Activated CD8-positive, alpha-beta T cell treated with anti-CD3 and anti-CD28 coated beads, Interleukin-2, amount 10 ng/mL, durations not matched to agents 7 days and 5 days (primary cell): Measurements from ENCODE around the gene YIPF1. TPM values are rescaled to one million over a fixed set of nuclear protein-coding genes. Genes with fewer than 3 reads are reported as not detected.
"Not testable (repeated sequence)": the region's sequence is repeated elsewhere in the genome, so short reads cannot be mapped to it uniquely, and the experiment has no call there.

ENCODE experiments used
- ATAC-seq: fragments of 150-1000 bp; cut with Tn5 transposase; one replicate; pipeline ENCODE4 v1.10.0; 2021; ENCODE audit warnings: moderate library complexity
- CTCF ChIA-PET: fragments of 350-600 bp; sonication (Branson Sonifier 250); formaldehyde crosslinking; loops from one replicate; lab custom pipeline; 2021; ENCODE audit warnings: antibody characterized with exemption; lab: Charles Lee
- POLR2A ChIA-PET: fragments of 350-600 bp; sonication (Branson Sonifier 250); formaldehyde crosslinking; loops from one replicate; lab custom pipeline; 2021; ENCODE audit warnings: antibody characterized with exemption; lab: Charles Lee
- DNase-seq: peaks from one replicate; pipeline ENCODE4 v3.0.0-alpha.2; 2020
- H3K27ac Mint-ChIP-seq: one replicate; pipeline ENCODE4 v1.8.0; 2021; ENCODE audit warnings: mild to moderate bottlenecking, mixed read lengths
- H3K27me3 Mint-ChIP-seq: one replicate; pipeline ENCODE4 v1.8.0; 2021; ENCODE audit warnings: low read depth, mixed read lengths
- H3K36me3 Mint-ChIP-seq: one replicate; pipeline ENCODE4 v1.8.0; 2021; ENCODE audit warnings: low read depth, mixed read lengths
- H3K4me1 Mint-ChIP-seq: one replicate; pipeline ENCODE4 v1.8.0; 2021; ENCODE audit warnings: low read depth, mixed read lengths
- H3K4me3 Mint-ChIP-seq: one replicate; pipeline ENCODE4 v1.8.0; 2021; ENCODE audit warnings: mild to moderate bottlenecking, mixed read lengths
- H3K9me3 Mint-ChIP-seq: one replicate; pipeline ENCODE4 v1.8.0; 2022; ENCODE audit warnings: mixed read lengths; ENCODE audit not compliant: insufficient read depth
- total RNA-seq, 2 experiments: library from RNA; stranded (reverse); gene quantifications; one replicate each; pipeline ENCODE4 v1.2.3, GENCODE V29; 2021

Gene YIPF1
- total RNA-seq, 2 experiments from 2014 or later, result 14.9 to 16.3 TPM

- H3K27ac Mint-ChIP-seq, ATAC-seq, POLR2A ChIA-PET, DNase-seq, H3K4me3 Mint-ChIP-seq, H3K27me3 Mint-ChIP-seq, H3K9me3 Mint-ChIP-seq: not testable (repeated sequence)
- H3K36me3 Mint-ChIP-seq, result peaks cover 88% of the 10 kb centered on the region
- CTCF ChIA-PET, result interaction anchor here (1.1 kb wide), 1 partner anchor 8 kb away, joined by 3 read pairs; no protein-coding TSS in a partner anchor
- H3K4me1 Mint-ChIP-seq, result peaks cover 17% of the 10 kb centered on the region
Measured at GRCh38 chr1:53815484-53815883, 74.1 kb downstream of the YIPF1 start.

GRCh38 chr1:53811414-53811851 lies 78.2 kb downstream of the YIPF1 start:
- H3K4me1 Mint-ChIP-seq, result peaks cover 14% of the 10 kb centered on the region
- ChIA-PET POLR2A (no interaction called here), CTCF (interaction anchor here (1.2 to 2.1 kb wide), 7 partner anchors 8 to 39 kb away, joined by 3 to 8 read pairs (median 4); no protein-coding TSS in a partner anchor)
- ATAC-seq (no peak), DNase-seq (peak; percentile 31)
- peaks cover 66% of the 10 kb centered on the region for H3K36me3 Mint-ChIP-seq
- H3K27ac Mint-ChIP-seq, result peak overlapping the region; percentile 19
- no peaks in the 10 kb centered on the region for H3K27me3 Mint-ChIP-seq
- no peaks in the 10 kb centered on the region for H3K9me3 Mint-ChIP-seq
- no peak overlapping the region for H3K4me3 Mint-ChIP-seq

GRCh38 chr1:53810497-53810896 lies 79.1 kb downstream of the YIPF1 start:
- no peak overlapping the region for H3K27ac Mint-ChIP-seq
- no peak for ATAC-seq
- DNase-seq, result no peak
- H3K4me3 Mint-ChIP-seq, result no peak overlapping the region
- POLR2A ChIA-PET, result no interaction called here
- H3K36me3 Mint-ChIP-seq, result peaks cover 59% of the 10 kb centered on the region
- no peaks in the 10 kb centered on the region for H3K9me3 Mint-ChIP-seq
- H3K27me3 Mint-ChIP-seq, result no peaks in the 10 kb centered on the region
- CTCF ChIA-PET, result interaction anchor here (1.2 to 2.1 kb wide), 7 partner anchors 9 to 38 kb away, joined by 3 to 8 read pairs (median 4); no protein-coding TSS in a partner anchor
- H3K4me1 Mint-ChIP-seq, result peaks cover 11% of the 10 kb centered on the region

GRCh38 chr1:53810007-53810406 lies 79.6 kb downstream of the YIPF1 start:
- Mint-ChIP-seq H3K27ac (no peak overlapping the region), H3K36me3 (peaks cover 56% of the 10 kb centered on the region), H3K4me1 (peaks cover 11% of the 10 kb centered on the region), H3K4me3 (no peak overlapping the region), H3K27me3 (no peaks in the 10 kb centered on the region), H3K9me3 (no peaks in the 10 kb centered on the region)
- ChIA-PET POLR2A (no interaction called here), CTCF (interaction anchor here (1.5 to 2.0 kb wide), 4 partner anchors 10 to 38 kb away, joined by 3 to 8 read pairs (median 5); no protein-coding TSS in a partner anchor)
- ATAC-seq, result no peak
- no peak for DNase-seq

- ATAC-seq (no peak), DNase-seq (no peak)
- Mint-ChIP-seq H3K9me3 (no peaks in the 10 kb centered on the region), H3K27ac (no peak overlapping the region), H3K36me3 (peaks cover 42% of the 10 kb centered on the region), H3K4me3 (no peak overlapping the region), H3K27me3 (no peaks in the 10 kb centered on the region), H3K4me1 (peaks cover 8% of the 10 kb centered on the region)
- ChIA-PET POLR2A (no interaction called here), CTCF (interaction anchor here (1.0 to 1.5 kb wide), 3 partner anchors 12 to 151 kb away, joined by 3 to 5 read pairs (median 4); no protein-coding TSS in a partner anchor)
Measured at GRCh38 chr1:53807916-53808315, 81.7 kb downstream of the YIPF1 start.

- Mint-ChIP-seq H3K4me1 (no peaks in the 10 kb centered on the region), H3K9me3 (no peaks in the 10 kb centered on the region), H3K27me3 (no peaks in the 10 kb centered on the region), H3K4me3 (no peak overlapping the region), H3K27ac (no peak overlapping the region), H3K36me3 (peaks cover 35% of the 10 kb centered on the region)
- no peak for ATAC-seq
- CTCF ChIA-PET, result interaction anchor here (0.9 kb wide), 1 partner anchor 154 kb away, joined by 3 read pairs; no protein-coding TSS in a partner anchor
- POLR2A ChIA-PET, result no interaction called here
- no peak for DNase-seq
Measured at GRCh38 chr1:53804791-53805505, 84.6 kb downstream of the YIPF1 start.

- no peak for DNase-seq
- Mint-ChIP-seq H3K9me3 (no peaks in the 10 kb centered on the region), H3K27me3 (no peaks in the 10 kb centered on the region), H3K4me3 (no peak overlapping the region), H3K27ac (no peak overlapping the region), H3K36me3 (peaks cover 37% of the 10 kb centered on the region), H3K4me1 (no peaks in the 10 kb centered on the region)
- POLR2A ChIA-PET, result no interaction called here
- ATAC-seq, result no peak
- CTCF ChIA-PET, result interaction anchor here (0.9 kb wide), 1 partner anchor 155 kb away, joined by 3 read pairs; no protein-coding TSS in a partner anchor
Measured at GRCh38 chr1:53804181-53804580, 85.4 kb downstream of the YIPF1 start.

Other genes starting within 250 kb of the YIPF1 start
- gene GLIS1, start 150.6 kb downstream of the YIPF1 start, total RNA-seq, result not detected
- gene NDC1, start 51.5 kb downstream of the YIPF1 start, total RNA-seq, result 10 to 100 TPM; 27.8 to 28.6 TPM
- not detected for gene DIO1, start 4.4 kb upstream of the YIPF1 start, total RNA-seq
- gene IFT25, start 55.9 kb upstream of the YIPF1 start, total RNA-seq, result 10 to 100 TPM; 83.1 to 87.1 TPM
- gene LRRC42, start 56.6 kb upstream of the YIPF1 start, total RNA-seq, result 10 to 100 TPM; 26.3 to 26.8 TPM
- not detected for gene LDLRAD1, start 128.4 kb upstream of the YIPF1 start, total RNA-seq
- 100 to 1,000 TPM; 154 to 156 TPM for gene TMEM59, start 163.4 kb upstream of the YIPF1 start, total RNA-seq
- 10 to 100 TPM; 11.6 to 12.0 TPM for gene TCEANC2, start 163.8 kb upstream of the YIPF1 start, total RNA-seq